ENCODE data around the gene SLC7A9.

DNA sequence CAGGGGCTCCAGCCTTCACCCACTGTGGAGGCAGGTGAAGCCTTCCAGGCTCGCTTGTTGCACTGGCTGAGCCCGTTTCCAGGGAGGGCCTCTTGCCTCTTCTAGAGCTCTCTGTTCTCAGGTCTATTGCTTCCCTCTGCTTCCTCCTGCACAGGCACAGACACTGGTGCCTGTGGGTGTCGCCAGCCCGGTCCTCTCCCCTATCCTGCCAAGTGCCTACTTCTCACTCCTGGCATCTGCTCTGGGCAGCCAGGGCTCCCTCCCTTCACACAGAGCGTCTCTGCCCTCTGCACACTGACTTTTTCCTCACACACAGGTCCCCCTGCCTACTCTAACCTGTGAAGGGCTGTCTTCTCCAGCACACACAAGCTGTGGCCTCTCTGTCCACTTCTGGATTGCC is 60.3 kb downstream of the SLC7A9 start:
- TF ChIP-seq, protein P1, sequence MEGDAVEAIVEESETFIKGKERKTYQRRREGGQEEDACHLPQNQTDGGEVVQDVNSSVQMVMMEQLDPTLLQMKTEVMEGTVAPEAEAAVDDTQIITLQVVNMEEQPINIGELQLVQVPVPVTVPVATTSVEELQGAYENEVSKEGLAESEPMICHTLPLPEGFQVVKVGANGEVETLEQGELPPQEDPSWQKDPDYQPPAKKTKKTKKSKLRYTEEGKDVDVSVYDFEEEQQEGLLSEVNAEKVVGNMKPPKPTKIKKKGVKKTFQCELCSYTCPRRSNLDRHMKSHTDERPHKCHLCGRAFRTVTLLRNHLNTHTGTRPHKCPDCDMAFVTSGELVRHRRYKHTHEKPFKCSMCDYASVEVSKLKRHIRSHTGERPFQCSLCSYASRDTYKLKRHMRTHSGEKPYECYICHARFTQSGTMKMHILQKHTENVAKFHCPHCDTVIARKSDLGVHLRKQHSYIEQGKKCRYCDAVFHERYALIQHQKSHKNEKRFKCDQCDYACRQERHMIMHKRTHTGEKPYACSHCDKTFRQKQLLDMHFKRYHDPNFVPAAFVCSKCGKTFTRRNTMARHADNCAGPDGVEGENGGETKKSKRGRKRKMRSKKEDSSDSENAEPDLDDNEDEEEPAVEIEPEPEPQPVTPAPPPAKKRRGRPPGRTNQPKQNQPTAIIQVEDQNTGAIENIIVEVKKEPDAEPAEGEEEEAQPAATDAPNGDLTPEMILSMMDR (optimal IDR thresholded peaks at IDR 0.05 in 1 of 3, IDR thresholded peaks at IDR 0.05 in 1 of 3, conservative IDR thresholded peaks at IDR 0.05 in 1 of 3; ENCODE audit: extremely low read depth in 1 of 3, insufficient read depth in 2 of 3, low read length in 3 of 3), result no peak
- TF ChIP-seq EZH2 (IDR thresholded peaks at IDR 0.05; ENCODE audit: low read length), result no peak

Data from keratinocyte (primary cell).